Smooth muscle cell of the umbilical artery (primary cell): ENCODE measurements around the gene POLA2. TPM values are rescaled to one million over a fixed set of nuclear protein-coding genes. Genes with fewer than 3 reads are reported as not detected.

Source experiments
- total RNA-seq: library from RNA; depleted of rRNA; stranded (reverse); fragments of >200 nt; gene quantifications from 2 replicates; pipeline ENCODE4 v1.2.3, GENCODE V29; 2014

POLA2 gene
- total RNA-seq, result 1.5 and 7.9 TPM in 2 replicates

GRCh38 chr11:65261591-65262380 is at the start of gene POLA2:
Gene POLA2 (plus strand): TSS chr11:65261962. CDS start chr11:65262293, 331 bp downstream.

GRCh38 chr11:65314501-65315203 is 52.9 kb downstream of the POLA2 start, which contains the start of gene CDC42EP2:
Gene CDC42EP2 (plus strand): TSS chr11:65314866. CDS start chr11:65320899, 6,033 bp downstream.

Other genes with a start within 250 kb of the POLA2 start
- 73.7 and 76.6 TPM in 2 replicates for gene ARL2, start 247.8 kb upstream of the POLA2 start, total RNA-seq
- 3.0 and 10.7 TPM in 2 replicates for gene SNX15, start 234.5 kb upstream of the POLA2 start, total RNA-seq
- gene SAC3D1, start 220.8 kb upstream of the POLA2 start, total RNA-seq, result 6.9 and 7.1 TPM in 2 replicates
- 17.3 and 19.9 TPM in 2 replicates for gene NAALADL1, start 203.4 kb upstream of the POLA2 start, total RNA-seq
- 1.8 and 6.0 TPM in 2 replicates for gene CDCA5, start 177.9 kb upstream of the POLA2 start, total RNA-seq
- gene ZFPL1, start 177.7 kb upstream of the POLA2 start, total RNA-seq, result 23.5 and 33.7 TPM in 2 replicates
- gene VPS51, start 165.7 kb upstream of the POLA2 start, total RNA-seq, result 108 and 163 TPM in 2 replicates
- 12.2 and 17.0 TPM in 2 replicates for gene TM7SF2, start 150.1 kb upstream of the POLA2 start, total RNA-seq
- 6.5 and 7.3 TPM in 2 replicates for gene ZNHIT2, start 144.3 kb upstream of the POLA2 start, total RNA-seq
- 104 and 213 TPM in 2 replicates for gene FAU, start 139.8 kb upstream of the POLA2 start, total RNA-seq
- gene MRPL49, start 139.6 kb upstream of the POLA2 start, total RNA-seq, result 44.0 and 47.2 TPM in 2 replicates
- gene SYVN1, start 127.4 kb upstream of the POLA2 start, total RNA-seq, result 25.2 and 38.0 TPM in 2 replicates
- gene SPDYC, start 91.7 kb upstream of the POLA2 start, total RNA-seq, result not detected in 2 replicates
- 52.6 and 180 TPM in 2 replicates for gene CAPN1, start 80.0 kb upstream of the POLA2 start, total RNA-seq
- 20.8 and 23.7 TPM in 2 replicates for gene CDC42EP2, start 52.9 kb downstream of the POLA2 start, total RNA-seq
- gene DPF2, start 71.9 kb downstream of the POLA2 start, total RNA-seq, result 38.3 and 53.9 TPM in 2 replicates
- 0.05 and 0.30 TPM in 2 replicates for gene TIGD3, start 92.8 kb downstream of the POLA2 start, total RNA-seq
- 1.2 and 1.5 TPM in 2 replicates for gene SLC25A45, start 120.7 kb downstream of the POLA2 start, total RNA-seq
- gene FRMD8, start 124.7 kb downstream of the POLA2 start, total RNA-seq, result 38.9 and 46.0 TPM in 2 replicates
- gene NEAT1, start 160.8 kb downstream of the POLA2 start, total RNA-seq, result 241 and 258 TPM in 2 replicates
- 11,132 and 13,288 TPM in 2 replicates for gene MALAT1, start 237.1 kb downstream of the POLA2 start, total RNA-seq